KOPT-K1 (cell line): Measurements from ENCODE around the gene KLHL29.
A peak's percentile ranks its signal among the peaks of the same experiment; 100 is the strongest.

Experiments
- H3K27ac ChIP-seq: fragments of 200-600 bp; sonication (generic); 2 replicates; pipeline ENCODE4 v1.5.1; 2016; ENCODE audit warnings: antibody characterized with exemption, mild to moderate bottlenecking, low read depth, low read length; ENCODE audit not compliant: poor library complexity, severe bottlenecking
- H3K36me3 ChIP-seq: fragments of 200-600 bp; sonication (generic); 2 replicates; pipeline ENCODE4 v1.5.1; 2017; ENCODE audit warnings: antibody characterized with exemption, mild to moderate bottlenecking, low read length, moderate library complexity; ENCODE audit not compliant: insufficient read depth
- H3K9me3 ChIP-seq: fragments of 200-600 bp; sonication (generic); 2 replicates; pipeline ENCODE4 v1.5.1; 2017; ENCODE audit warnings: antibody characterized with exemption, low read length, mild to moderate bottlenecking; ENCODE audit not compliant: insufficient read depth, poor library complexity, severe bottlenecking

KLHL29 gene

DNA sequence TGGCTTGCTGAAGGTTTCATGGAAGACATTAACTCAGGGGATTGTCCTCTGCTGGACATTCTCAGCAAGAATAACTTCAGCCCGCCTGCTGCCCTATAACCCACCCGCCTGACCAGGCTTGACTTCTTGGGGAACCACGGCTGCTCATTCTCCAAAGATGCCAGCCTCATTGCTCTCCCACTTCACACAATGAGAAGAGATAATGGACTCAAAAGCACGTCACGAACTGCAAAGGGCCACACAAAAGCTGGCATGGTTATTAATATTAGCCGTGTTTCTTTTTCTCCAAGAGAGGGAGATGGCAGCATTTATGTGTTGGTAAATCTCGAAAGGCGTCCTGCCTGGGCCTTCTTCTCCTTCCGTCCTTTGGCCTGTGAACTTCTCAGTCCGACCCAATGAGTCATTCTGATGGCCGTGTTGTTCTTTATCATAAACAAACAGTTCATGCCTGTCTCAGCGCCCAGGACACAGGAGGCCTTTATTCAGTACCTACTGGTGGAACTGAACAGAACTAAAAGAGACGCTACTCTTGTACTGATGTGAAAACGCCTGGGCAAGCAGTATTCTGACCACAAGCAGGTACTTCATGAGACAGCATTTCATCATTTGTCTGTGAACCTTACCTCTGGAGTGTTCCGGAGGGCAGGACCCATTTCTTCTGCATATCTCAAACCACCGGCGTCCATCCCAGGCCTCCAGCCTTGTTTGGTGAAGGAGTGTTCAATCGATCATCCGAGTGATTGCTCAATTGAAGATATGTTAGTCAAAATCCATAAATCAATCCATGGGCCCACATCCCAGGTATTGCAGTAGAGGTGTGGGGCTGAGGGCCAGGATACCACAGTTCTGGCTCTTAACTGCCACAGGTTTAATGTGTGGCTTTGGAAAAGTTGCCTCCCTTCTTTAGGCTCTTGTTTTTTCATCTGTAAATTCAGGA is 25.1 kb upstream of the KLHL29 start:
- Histone ChIP-seq H3K9me3 (no peaks in the 10 kb centered on the region), H3K36me3 (no peaks in the 10 kb centered on the region), H3K27ac (no peak overlapping the region)

DNA sequence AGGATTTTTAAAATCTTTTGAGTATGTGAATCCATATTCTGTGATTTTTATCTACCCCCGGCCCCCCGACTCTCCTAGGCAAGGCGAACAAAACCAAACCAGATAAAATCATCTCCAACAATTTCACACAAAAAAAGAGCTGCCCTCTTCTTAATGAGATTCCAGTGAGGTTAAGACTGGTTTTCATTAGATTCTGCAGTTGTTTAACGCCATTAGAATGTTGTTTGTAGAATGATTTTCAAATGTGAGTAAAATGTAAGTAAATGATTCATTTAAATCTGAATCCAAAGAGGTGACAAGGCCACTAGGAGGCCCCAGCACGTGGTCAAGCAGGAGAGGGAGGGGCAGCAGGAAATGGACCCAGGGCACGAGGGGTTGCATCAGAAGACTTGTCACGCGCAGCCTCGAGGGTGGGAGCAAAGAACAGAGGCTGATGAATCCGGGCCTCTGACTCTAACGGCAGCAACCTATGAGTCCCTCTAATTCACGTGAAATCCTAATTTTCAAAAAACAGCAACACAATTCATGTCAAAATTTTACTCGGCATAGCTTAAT is 24.3 kb upstream of the KLHL29 start:
- H3K36me3 ChIP-seq: no peaks in the 10 kb centered on the region
- no peak overlapping the region for H3K27ac ChIP-seq
- no peaks in the 10 kb centered on the region for H3K9me3 ChIP-seq

DNA sequence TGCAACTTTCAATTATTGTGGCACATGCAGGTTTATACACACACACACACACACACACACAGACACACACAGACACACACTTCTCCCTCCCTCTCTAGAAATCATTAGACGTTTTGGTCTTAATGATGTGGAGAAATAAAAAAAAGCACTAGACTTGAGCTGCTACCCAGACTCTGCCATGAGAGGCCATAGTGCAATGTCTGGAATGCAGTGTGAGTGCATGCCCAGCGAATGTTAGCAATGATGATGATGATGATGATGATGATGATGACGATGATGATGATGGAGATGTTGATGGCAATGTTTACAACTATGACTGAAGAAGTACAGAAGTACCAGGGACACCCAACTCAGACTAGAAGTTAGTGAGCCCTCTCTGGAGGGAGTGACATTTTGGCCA is 23.8 kb upstream of the KLHL29 start:
- no peak overlapping the region for H3K27ac ChIP-seq

DNA sequence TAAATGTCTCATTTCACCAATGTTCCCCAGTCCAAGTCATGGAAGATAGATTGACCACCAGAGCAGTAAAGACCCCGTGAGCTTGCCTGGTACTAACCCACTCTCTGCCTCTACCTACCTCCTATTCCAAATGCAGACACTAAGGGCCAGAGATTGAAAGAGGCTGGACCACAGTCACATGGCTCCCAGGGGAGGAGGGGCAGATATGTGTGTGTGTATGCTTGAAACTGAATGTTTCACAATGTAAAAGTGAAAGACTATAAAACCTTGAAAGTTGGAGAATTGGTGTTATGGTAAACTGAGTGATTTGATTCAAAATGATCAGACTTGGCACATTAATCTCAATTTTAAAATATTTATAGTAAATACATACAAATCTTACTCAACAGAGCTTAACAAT is 21.7 kb upstream of the KLHL29 start:
- H3K9me3 ChIP-seq: no peaks in the 10 kb centered on the region
- H3K27ac ChIP-seq: no peak overlapping the region
- no peaks in the 10 kb centered on the region for H3K36me3 ChIP-seq

More for the DNA sequence above, 23.8 kb upstream of the KLHL29 start:
- Histone ChIP-seq H3K36me3 (no peaks in the 10 kb centered on the region), H3K9me3 (no peaks in the 10 kb centered on the region)

DNA sequence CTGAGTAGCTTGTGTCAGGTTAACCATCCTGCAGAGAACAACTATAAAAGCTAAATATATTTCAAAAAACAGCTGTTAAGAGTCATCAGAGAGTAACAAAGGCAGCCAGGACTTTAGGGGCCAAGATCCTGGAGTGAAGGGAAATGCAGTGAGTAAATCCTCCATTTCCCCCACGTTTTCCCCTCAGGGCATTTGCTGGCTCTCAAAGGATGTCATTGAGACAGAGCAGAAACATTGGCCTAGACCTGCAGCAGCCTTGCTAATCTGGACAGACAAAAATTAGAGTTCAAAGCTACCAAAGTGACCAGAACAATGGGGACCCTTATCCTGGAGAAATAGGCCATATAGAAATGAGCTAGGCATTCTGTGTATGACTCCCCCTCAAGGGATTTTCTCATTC is 21.1 kb upstream of the KLHL29 start:
- no peaks in the 10 kb centered on the region for H3K36me3 ChIP-seq
- no peak overlapping the region for H3K27ac ChIP-seq
- H3K9me3 ChIP-seq: no peaks in the 10 kb centered on the region

DNA sequence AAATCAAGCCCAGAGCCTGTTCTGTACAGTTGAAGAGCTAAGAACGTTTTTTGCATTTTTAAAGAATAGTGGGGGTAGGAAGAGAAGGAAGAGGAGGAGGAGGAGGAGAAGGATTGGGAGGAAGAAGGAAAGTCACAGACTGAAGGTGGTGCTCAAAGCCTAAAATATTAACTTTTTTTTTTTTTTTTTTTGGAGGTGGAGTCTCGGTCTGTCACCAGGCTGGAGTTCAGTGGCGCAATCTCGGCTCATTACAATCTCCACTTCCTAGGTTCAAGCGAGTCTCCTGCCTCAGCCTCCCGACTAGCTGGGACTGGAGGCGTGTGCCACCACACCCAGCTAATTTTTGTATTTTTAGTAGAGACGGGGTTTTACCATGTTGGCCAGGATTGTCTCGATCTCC is 18.3 kb upstream of the KLHL29 start:
- H3K9me3 ChIP-seq: no peaks in the 10 kb centered on the region
- H3K36me3 ChIP-seq: no peaks in the 10 kb centered on the region

DNA sequence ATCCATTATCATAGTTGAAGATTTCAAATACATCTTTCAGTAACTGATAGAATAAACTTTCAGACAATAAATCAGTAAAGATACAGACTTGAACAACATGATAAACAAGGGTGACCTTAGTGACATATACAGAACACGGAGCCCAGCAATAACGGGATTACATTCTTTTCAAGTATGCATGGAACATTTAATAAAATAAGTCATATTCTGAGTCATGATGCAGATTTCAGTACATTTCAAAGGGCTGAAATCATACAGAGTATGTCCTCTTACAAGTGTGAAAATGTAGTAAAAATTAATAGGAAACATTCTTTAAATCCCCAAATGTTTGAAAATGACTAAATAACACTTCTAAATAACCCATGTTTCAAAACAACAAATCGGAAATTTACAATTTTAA is 17.2 kb upstream of the KLHL29 start:
- H3K27ac ChIP-seq: no peak overlapping the region
- no peaks in the 10 kb centered on the region for H3K9me3 ChIP-seq
- no peaks in the 10 kb centered on the region for H3K36me3 ChIP-seq

More for the DNA sequence above, 18.3 kb upstream of the KLHL29 start:
- no peak overlapping the region for H3K27ac ChIP-seq

DNA sequence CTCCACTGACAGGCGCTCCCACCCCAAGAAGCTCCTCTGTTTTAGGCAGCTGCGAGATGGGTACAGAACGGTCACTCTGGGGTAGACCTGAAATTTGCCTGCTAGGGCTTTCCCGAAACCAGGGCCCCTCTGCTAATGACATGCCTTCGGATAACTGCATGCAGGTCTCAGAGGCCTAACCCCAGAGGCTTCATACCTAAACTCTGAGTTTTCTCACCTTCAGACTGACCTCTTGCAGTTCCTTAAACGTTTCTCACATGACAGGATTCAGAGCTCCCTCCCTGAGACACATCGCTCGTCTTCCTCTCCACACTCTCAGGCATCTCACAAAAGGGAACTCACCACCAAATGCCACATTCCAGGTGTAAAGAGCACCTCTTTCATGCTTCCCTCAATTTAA is 11.3 kb upstream of the KLHL29 start:
- Histone ChIP-seq H3K36me3 (no peaks in the 10 kb centered on the region), H3K27ac (no peak overlapping the region), H3K9me3 (no peaks in the 10 kb centered on the region)

DNA sequence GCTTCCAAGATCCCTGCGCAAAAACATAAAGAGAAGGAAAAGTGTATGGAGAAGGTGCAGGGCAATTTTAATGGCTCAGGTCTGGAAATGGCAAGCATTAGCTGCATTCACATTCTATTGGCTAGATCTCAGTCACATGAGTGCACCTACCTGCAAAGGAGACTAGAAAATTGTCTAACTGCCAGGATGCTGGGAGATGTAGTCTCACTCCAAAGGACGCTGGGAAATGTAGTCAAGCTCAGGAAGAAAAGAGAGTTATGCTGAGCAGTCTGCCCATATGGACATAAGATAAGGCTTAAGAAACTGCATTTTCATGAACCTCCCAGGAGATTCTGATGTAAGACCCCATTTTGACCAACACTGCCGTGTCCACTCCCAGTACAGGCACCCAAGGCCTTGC is 9.5 kb upstream of the KLHL29 start:
- Histone ChIP-seq H3K36me3 (no peaks in the 10 kb centered on the region), H3K27ac (no peak overlapping the region), H3K9me3 (no peaks in the 10 kb centered on the region)

DNA sequence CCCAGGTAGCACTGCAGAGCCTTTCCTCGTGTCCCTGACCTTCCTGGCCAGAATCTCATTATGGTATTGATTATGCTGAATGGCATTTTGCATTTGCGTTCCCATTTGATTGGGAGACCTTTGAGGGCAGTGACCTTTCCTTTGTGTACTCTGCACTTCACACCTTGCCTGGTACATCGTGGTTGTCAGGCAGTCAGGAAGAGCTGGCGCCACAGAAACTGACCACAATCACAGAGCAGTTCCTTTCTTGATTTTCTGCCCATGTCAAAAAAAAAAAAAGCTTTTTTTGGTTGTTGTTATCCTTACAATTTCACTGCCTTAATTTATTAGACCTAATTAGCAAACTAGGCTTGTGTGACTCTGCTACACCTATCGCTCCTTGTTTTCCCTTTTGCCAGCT is 8.9 kb upstream of the KLHL29 start:
- Histone ChIP-seq H3K27ac (no peak overlapping the region), H3K9me3 (no peaks in the 10 kb centered on the region), H3K36me3 (no peaks in the 10 kb centered on the region)

DNA sequence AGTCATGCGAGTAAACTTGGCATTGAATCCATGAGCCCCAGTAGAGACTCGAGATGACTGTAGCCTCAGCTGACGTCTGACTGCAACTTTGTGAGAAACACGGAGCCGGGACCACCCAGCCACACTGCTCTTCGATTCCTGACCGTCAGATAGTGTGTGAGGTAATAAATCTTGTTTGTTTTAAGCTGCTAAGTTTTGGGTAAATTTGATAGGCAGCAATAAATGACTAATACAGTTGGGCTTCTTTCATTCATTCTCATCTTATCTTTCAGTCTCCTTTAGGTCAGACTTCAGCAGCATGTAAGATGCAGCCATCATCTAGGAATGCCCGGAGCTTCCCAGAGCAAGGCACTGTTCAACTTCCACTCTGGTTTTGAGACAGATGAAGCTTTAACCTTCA is 8.0 kb upstream of the KLHL29 start:
- H3K27ac ChIP-seq: no peak overlapping the region
- H3K36me3 ChIP-seq: no peaks in the 10 kb centered on the region
- no peaks in the 10 kb centered on the region for H3K9me3 ChIP-seq

DNA sequence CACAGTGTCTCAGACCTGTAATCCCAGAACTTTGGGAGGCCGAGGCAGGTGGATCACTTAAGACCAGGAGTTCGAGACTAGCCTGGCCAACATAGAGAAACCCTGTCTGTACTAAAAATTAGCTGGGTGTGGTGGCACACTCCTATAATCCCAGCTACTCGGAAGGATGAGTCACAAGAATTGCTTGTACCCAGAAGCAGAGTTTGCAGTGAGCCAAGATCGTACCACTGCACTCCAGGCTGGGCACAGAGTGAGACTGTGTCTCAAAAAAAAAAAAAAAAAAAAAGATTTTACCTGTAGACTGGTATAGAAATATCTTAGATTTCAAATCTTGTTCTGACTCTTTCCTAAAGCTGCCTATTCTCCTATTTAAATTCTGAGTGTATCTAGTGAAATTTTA is 7.2 kb upstream of the KLHL29 start:
- H3K9me3 ChIP-seq: no peaks in the 10 kb centered on the region
- no peaks in the 10 kb centered on the region for H3K36me3 ChIP-seq
- H3K27ac ChIP-seq: no peak overlapping the region

DNA sequence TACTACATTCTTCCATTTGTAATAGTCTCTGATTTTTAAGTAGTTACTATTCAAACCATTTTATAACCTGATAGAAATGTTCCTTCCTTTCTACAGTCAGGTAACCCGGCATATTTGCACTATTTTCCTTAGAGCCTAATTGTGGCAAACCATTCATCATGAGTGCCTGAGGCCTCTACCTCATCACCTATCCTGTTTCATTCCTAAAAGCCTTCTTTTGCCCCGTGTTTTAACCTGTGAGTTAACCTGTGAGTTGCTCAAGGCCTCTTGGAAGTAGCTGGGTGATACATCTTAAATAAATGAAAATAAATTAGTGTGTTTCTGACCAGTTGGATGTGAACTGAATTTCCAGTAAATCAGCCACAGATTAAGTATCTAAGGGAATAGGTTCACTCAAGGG is 6.5 kb upstream of the KLHL29 start:
- Histone ChIP-seq H3K9me3 (no peaks in the 10 kb centered on the region), H3K27ac (no peak overlapping the region), H3K36me3 (no peaks in the 10 kb centered on the region)

DNA sequence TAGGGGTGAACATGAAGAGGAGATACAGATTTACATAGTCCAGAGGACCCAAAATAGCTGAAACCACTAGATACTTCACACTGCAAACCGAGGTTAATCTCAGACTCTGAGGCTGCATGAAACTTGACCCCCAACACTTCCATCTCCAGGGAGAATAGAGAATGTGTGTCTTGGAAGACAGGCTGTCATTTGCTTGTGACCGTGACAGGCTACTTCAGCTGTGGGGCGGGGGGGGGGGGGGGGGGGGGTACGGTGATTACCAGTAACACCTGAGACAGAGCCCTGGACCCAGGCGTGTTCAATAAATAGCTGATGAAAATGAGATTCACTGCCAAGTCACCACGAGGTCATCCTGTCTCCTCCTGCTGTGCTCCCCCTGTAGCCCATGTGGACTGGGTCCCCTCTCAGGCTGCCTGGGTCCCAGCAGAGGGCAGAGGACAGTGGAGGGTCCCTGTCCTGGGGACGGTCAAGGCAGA is 5.7 kb upstream of the KLHL29 start:
- Histone ChIP-seq H3K27ac (no peak overlapping the region), H3K36me3 (no peaks in the 10 kb centered on the region), H3K9me3 (no peaks in the 10 kb centered on the region)

DNA sequence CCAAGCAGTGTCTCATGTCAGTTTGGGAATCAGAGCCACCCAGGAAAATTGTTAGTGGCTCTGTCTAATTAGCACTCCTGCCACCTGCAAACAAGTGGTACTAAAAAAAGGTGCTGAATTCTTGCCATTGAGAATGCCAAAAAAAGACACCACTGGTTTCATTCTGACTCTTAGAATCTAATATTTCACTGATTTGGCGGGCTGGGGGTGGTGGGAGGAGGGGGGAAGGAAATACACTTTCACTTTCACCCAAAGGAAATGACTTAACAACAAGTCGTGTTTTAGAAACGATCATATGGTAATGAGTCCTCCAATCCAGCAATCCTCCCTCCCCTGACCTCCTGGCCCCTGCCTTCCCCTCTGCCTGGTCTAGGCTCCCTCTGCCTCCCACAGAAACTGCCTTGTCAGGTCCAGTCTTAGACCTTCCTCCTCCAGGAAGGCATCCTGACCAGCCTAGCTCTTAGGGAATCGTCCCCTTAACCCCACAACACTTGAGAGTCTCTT is 4.4 kb upstream of the KLHL29 start:
- H3K9me3 ChIP-seq: no peaks in the 10 kb centered on the region
- H3K36me3 ChIP-seq: no peaks in the 10 kb centered on the region
- peak overlapping the region; percentile 58 for H3K27ac ChIP-seq

DNA sequence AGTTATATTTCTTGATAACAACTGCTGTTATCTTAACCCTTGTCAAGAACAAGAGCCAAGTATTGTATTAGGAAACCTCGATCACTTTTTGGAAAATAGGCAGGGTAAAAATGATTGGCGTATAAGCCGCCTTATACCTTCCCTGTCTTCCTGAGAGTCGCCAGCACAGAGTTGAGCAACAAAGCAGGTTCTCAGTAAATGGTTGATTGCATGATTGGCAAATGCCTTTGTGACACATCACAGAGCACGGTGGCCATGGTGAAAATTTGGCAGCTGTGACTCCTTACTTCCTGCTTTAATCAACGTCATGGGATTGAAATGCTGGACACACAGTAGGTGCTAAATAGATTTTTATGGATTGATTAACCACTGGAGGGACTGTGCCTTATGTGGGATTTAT is 3.9 kb upstream of the KLHL29 start:
- Histone ChIP-seq H3K36me3 (no peaks in the 10 kb centered on the region), H3K9me3 (no peaks in the 10 kb centered on the region), H3K27ac (peak overlapping the region; percentile 58)
